OCI-LY3 (cell line): Measurements from ENCODE around the gene WWOX.

Experiments
- H2AFZ ChIP-seq: fragments of 200-600, 300-600 bp; shearing (Covaris generic); 2 replicates; pipeline ENCODE4 v1.6.0; 2014; ENCODE audit warnings: antibody characterized with exemption, low read depth, low read length
- H3K27ac ChIP-seq: fragments of 200-600, 300-600 bp; sonication (generic); 2 replicates; pipeline ENCODE4 v1.5.1; 2014; ENCODE audit warnings: mild to moderate bottlenecking, low read length, moderate library complexity, mixed read lengths
- H3K27me3 ChIP-seq: fragments of 200-600, 300-600 bp; sonication (generic); 2 replicates; pipeline ENCODE4 v1.6.1; 2014; ENCODE audit warnings: low read depth, low read length, mixed read lengths
- H3K36me3 ChIP-seq: fragments of 200-600, 300-600 bp; sonication (generic); replicated peaks from 2 replicates; pipeline ENCODE3; 2014; ENCODE audit warnings: low read depth, low read length, mixed read lengths
- H3K4me1 ChIP-seq: fragments of 300-600, 200-600 bp; sonication (generic); 2 replicates; pipeline ENCODE4 v1.6.1; 2014; ENCODE audit warnings: low read length, mixed read lengths
- H3K4me2 ChIP-seq: fragments of 200-600, 300-600 bp; sonication (generic); 2 replicates; pipeline ENCODE4 v1.6.1; 2014; ENCODE audit warnings: low read length, mixed read lengths
- H3K4me3 ChIP-seq: fragments of 300-600, 200-600 bp; sonication (generic); 2 replicates; pipeline ENCODE4 v1.5.1; 2014; ENCODE audit warnings: antibody characterized with exemption, mild to moderate bottlenecking, low read length, moderate library complexity
- H3K79me2 ChIP-seq: fragments of 300-600, 200-600 bp; shearing (Covaris generic); 2 replicates; pipeline ENCODE4 v1.6.1; 2014; ENCODE audit warnings: mild to moderate bottlenecking, low read length, mixed read lengths
- H3K9ac ChIP-seq: fragments of 300-600, 200-600 bp; shearing (Covaris generic); 2 replicates; pipeline ENCODE4 v1.6.0; 2014; ENCODE audit warnings: mild to moderate bottlenecking, low read length, moderate library complexity
- H3K9me3 ChIP-seq: fragments of 200-600, 300-600 bp; shearing (Covaris generic); 2 replicates; pipeline ENCODE4 v1.6.1; 2014; ENCODE audit warnings: low read length, mixed read lengths; ENCODE audit not compliant: insufficient read depth
- H4K20me1 ChIP-seq: fragments of 200-600, 300-600 bp; sonication (generic); 2 replicates; pipeline ENCODE4 v1.6.1; 2016; ENCODE audit warnings: low read length, mixed read lengths; ENCODE audit not compliant: insufficient read depth
- EZH2phosphoT487 ChIP-seq: fragments of 200-600 bp; shearing (Covaris generic); IDR thresholded peaks from 2 replicates; pipeline ENCODE4 v1.6.1; 2018; ENCODE audit warnings: antibody characterized with exemption, mixed run types, low read depth
- TF ChIP-seq, protein P1 (sequence below): fragments of 200-600, 300-600 bp; sonication (generic); IDR thresholded peaks from 2 replicates; pipeline ENCODE4 v1.5.1; 2014; ENCODE audit warnings: antibody characterized with exemption, low read length, low read depth

WWOX gene

DNA sequence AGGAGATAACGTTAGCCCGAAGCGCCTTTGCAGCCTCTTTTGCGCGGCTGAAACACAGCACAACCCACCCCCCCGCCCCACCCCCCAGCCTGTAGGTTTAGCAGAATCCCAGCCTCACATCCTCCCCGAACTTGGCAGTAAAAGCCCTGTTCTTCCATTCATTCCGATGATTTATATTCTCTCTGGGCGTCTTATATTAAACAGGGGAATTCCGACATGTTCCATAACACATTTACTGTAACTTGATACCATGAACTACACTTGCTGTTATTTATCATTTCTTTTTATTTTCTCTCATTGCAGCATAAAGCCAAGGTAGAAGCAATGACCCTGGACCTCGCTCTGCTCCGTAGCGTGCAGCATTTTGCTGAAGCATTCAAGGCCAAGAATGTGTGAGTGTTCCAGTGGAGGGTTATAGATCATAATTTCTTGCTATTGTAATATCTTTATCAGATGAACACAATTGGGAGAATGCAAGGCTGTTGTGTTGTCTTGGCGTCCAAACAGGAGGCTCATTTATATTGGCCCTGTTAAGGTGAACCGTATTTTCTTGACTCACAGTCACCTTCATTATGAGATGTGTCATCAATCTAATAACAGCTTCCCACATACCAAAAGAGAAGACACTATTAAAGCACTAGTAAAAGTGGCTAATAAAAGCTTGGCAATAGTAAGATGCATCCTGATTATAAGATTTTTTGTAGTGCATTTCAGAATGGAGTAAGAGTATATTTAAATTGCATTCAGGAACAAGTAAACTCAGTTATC lies 287.3 kb downstream of the WWOX start:
- no peak for TF ChIP-seq EZH2phosphoT487
- TF ChIP-seq, protein P1, sequence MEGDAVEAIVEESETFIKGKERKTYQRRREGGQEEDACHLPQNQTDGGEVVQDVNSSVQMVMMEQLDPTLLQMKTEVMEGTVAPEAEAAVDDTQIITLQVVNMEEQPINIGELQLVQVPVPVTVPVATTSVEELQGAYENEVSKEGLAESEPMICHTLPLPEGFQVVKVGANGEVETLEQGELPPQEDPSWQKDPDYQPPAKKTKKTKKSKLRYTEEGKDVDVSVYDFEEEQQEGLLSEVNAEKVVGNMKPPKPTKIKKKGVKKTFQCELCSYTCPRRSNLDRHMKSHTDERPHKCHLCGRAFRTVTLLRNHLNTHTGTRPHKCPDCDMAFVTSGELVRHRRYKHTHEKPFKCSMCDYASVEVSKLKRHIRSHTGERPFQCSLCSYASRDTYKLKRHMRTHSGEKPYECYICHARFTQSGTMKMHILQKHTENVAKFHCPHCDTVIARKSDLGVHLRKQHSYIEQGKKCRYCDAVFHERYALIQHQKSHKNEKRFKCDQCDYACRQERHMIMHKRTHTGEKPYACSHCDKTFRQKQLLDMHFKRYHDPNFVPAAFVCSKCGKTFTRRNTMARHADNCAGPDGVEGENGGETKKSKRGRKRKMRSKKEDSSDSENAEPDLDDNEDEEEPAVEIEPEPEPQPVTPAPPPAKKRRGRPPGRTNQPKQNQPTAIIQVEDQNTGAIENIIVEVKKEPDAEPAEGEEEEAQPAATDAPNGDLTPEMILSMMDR: no peak
- Histone ChIP-seq H3K36me3 (no peaks in the 10 kb centered on the region), H4K20me1 (no peaks in the 10 kb centered on the region), H3K4me1 (no peaks in the 10 kb centered on the region), H3K9me3 (no peaks in the 10 kb centered on the region), H3K4me3 (no peak overlapping the region), H3K27me3 (no peaks in the 10 kb centered on the region), H2AFZ (no peak overlapping the region), H3K27ac (no peak overlapping the region), H3K4me2 (no peak overlapping the region), H3K9ac (no peak overlapping the region), H3K79me2 (no peaks in the 10 kb centered on the region)

DNA sequence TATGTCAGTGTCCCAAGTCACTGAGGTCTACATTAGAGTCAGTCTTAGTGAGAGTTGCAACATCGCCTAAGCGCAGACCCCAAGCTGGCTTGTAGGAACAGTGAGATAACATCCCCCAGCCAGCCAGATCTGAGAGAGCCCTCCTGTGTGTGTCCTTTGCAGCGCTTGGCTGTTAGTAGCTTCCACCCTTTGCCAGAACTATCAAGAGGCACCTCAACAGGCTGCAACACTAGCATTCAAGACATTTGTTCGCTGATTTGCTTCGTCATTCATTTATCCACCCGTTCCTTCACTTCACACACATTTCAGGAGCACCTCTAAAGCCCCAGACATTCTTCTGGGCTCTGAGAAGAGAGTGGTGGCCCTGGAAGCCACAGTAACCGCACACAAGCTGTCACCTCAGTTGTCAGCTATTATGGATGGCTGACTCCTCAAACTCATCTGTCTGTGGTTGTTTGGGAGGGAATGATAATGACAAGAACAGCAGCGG lies 289.6 kb downstream of the WWOX start:
- H3K4me2 ChIP-seq: no peak overlapping the region
- H3K9ac ChIP-seq: no peak overlapping the region
- no peaks in the 10 kb centered on the region for H3K79me2 ChIP-seq
- H3K9me3 ChIP-seq: no peaks in the 10 kb centered on the region
- H4K20me1 ChIP-seq: no peaks in the 10 kb centered on the region
- no peak overlapping the region for H2AFZ ChIP-seq
- H3K27me3 ChIP-seq: no peaks in the 10 kb centered on the region
- H3K4me1 ChIP-seq: no peaks in the 10 kb centered on the region
- H3K27ac ChIP-seq: no peak overlapping the region
- H3K36me3 ChIP-seq: no peaks in the 10 kb centered on the region
- TF ChIP-seq EZH2phosphoT487: no peak
- TF ChIP-seq, protein P1: no peak
- H3K4me3 ChIP-seq: no peak overlapping the region

DNA sequence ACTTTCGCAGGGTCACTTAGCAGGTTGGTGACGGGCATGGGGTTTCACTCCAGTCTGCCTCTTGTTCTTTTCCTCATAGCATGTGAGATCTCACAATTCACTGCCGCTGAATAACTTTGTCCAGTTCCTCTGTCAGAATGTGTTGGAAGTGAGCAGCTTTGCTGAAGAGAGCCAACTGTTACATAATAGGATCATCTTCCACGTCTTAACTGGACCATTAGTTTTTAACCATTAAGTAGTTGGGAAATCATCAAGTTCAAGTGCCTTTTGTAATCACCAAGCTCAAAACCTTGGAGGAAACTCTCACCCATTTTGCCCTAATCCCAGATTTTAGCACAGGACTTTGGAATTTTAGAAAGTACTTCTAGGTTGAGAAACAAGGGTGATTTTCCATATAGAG lies 290.6 kb downstream of the WWOX start:
- Histone ChIP-seq H3K9me3 (no peaks in the 10 kb centered on the region), H3K9ac (no peak overlapping the region), H3K4me1 (no peaks in the 10 kb centered on the region), H2AFZ (no peak overlapping the region), H4K20me1 (no peaks in the 10 kb centered on the region), H3K4me3 (no peak overlapping the region), H3K27ac (no peak overlapping the region), H3K27me3 (no peaks in the 10 kb centered on the region), H3K36me3 (no peaks in the 10 kb centered on the region), H3K4me2 (no peak overlapping the region), H3K79me2 (no peaks in the 10 kb centered on the region)
- TF ChIP-seq EZH2phosphoT487: no peak
- TF ChIP-seq, protein P1: no peak

DNA sequence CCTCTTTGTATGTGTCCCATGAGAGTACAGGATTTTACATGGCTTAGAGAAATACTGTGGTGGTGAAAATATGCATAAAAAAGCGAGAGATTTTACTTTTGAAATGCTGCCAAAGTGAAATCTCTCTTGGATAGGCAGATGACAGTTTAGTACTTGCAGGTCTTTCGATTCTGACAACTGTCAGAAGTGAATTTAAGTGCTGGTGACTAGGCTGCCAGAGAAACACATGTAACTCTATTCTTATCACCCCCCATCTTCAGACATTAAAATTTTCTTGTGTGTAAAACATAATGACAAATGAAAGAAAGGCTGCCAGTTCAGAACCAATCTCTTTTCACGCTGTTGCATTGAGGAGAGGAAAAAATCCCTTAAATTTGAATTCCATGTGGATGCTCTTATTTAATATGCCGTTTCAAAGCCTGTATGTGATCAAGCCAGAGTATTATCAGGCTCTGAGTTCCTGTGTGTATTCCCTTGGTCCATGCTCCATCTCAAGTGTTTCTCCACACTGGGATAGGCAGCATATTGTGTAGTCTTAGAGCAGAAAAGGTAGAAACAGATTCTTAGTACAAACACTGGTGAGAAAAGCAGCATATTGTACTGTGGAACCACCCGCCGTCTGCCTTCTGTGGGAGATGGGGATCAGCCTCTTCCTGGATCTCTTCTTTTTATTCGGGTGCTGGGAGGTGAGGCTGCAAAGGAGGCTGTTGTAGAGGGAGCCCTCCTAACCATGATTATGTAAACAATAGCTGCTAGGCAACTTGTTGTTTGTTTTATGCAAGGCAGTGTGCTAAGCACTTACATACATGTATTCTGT lies 291.3 kb downstream of the WWOX start:
- H3K4me2 ChIP-seq: no peak overlapping the region
- no peak overlapping the region for H3K27ac ChIP-seq
- no peaks in the 10 kb centered on the region for H4K20me1 ChIP-seq
- no peaks in the 10 kb centered on the region for H3K27me3 ChIP-seq
- H3K4me3 ChIP-seq: no peak overlapping the region
- no peak overlapping the region for H2AFZ ChIP-seq
- H3K9me3 ChIP-seq: no peaks in the 10 kb centered on the region
- H3K4me1 ChIP-seq: no peaks in the 10 kb centered on the region
- no peak overlapping the region for H3K9ac ChIP-seq
- H3K79me2 ChIP-seq: no peaks in the 10 kb centered on the region
- no peaks in the 10 kb centered on the region for H3K36me3 ChIP-seq
- TF ChIP-seq, protein P1: no peak
- no peak for TF ChIP-seq EZH2phosphoT487
